Stomach (tissue), 4 donors: Measurements from ENCODE around the gene PAX2.

Source experiments
- EP300 ChIP-seq: sonication (generic); formaldehyde crosslinking; IDR thresholded peaks from one replicate; pipeline ENCODE4 v1.6.1; 2017; ENCODE audit warnings: antibody characterized with exemption
- POLR2A ChIP-seq, 4 donors: fragments of 450-650 bp; IDR thresholded peaks; one replicate each; pipeline ENCODE4 v1.6.1; 2016; ENCODE audit warnings: antibody characterized with exemption in 4 of 4, control low read depth in 2 of 4, mild to moderate bottlenecking in 1 of 4, moderate library complexity in 1 of 4
- POLR2AphosphoS5 ChIP-seq, 3 donors: sonication (generic); formaldehyde crosslinking; IDR thresholded peaks; one replicate each; pipeline ENCODE4 v1.6.1; 2016; ENCODE audit warnings: antibody characterized with exemption in 3 of 3
- TF ChIP-seq, protein P1 (sequence below), 7 experiments: fragments of 450-650 bp in 4 of 7; fragments of 200-600 bp in 3 of 7; sonication (generic) in 3 of 7; IDR thresholded peaks; one replicate each; pipeline ENCODE4 v1.5.1; 2016 to 2019; ENCODE audit warnings: antibody characterized with exemption in 7 of 7, control low read depth in 2 of 7, mild to moderate bottlenecking in 1 of 7

DNA sequence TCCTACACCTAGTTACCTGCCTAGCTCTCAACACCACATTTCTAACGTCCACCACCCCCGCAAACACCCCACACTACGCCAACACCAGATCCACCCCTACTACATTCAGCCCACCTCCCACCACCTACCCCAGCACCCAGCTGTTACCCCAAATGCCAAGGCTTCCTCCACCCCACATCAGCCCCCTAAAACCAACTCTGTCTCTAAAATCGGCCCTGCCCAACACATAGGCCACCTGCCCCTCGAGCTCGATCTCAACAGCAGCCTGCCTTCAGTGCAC, 114.0 kb downstream of the PAX2 start:
- TF ChIP-seq POLR2A (IDR thresholded peaks at IDR 0.05) (no peak), POLR2AphosphoS5 (IDR thresholded peaks at IDR 0.05) (no peak), EP300 (no peak)
- TF ChIP-seq, protein P1, sequence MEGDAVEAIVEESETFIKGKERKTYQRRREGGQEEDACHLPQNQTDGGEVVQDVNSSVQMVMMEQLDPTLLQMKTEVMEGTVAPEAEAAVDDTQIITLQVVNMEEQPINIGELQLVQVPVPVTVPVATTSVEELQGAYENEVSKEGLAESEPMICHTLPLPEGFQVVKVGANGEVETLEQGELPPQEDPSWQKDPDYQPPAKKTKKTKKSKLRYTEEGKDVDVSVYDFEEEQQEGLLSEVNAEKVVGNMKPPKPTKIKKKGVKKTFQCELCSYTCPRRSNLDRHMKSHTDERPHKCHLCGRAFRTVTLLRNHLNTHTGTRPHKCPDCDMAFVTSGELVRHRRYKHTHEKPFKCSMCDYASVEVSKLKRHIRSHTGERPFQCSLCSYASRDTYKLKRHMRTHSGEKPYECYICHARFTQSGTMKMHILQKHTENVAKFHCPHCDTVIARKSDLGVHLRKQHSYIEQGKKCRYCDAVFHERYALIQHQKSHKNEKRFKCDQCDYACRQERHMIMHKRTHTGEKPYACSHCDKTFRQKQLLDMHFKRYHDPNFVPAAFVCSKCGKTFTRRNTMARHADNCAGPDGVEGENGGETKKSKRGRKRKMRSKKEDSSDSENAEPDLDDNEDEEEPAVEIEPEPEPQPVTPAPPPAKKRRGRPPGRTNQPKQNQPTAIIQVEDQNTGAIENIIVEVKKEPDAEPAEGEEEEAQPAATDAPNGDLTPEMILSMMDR (IDR thresholded peaks at IDR 0.05), result no peak
